Type B pancreatic cell (in vitro differentiated cells): Measurements from ENCODE around the gene COL13A1. TPM values are rescaled to one million over a fixed set of nuclear protein-coding genes. Genes with fewer than 3 reads are reported as not detected.

Experiments used
- DNase-seq: peaks from one replicate; pipeline ENCODE4 v3.0.0; 2021; ENCODE audit warnings: mixed read lengths; ENCODE audit not compliant: unreplicated experiment; ENCODE audit errors: extremely low spot score
- H3K27ac Mint-ChIP-seq: 2 replicates; pipeline ENCODE4 v1.8.0; 2021; ENCODE audit warnings: mild to moderate bottlenecking, mixed read lengths
- H3K27me3 Mint-ChIP-seq: 2 replicates; pipeline ENCODE4 v1.8.0; 2021; ENCODE audit warnings: mixed read lengths
- H3K36me3 Mint-ChIP-seq: 2 replicates; pipeline ENCODE4 v1.8.0; 2021; ENCODE audit warnings: mixed read lengths
- H3K4me1 Mint-ChIP-seq: one replicate; pipeline ENCODE4 v1.8.0; 2021; ENCODE audit warnings: mixed read lengths; ENCODE audit not compliant: unreplicated experiment
- H3K4me3 Mint-ChIP-seq: 2 replicates; pipeline ENCODE4 v1.8.0; 2021; ENCODE audit warnings: mild to moderate bottlenecking, mixed read lengths
- H3K9me3 Mint-ChIP-seq: 2 replicates; pipeline ENCODE4 v1.8.0; 2021; ENCODE audit warnings: mixed read lengths
- CTCF ChIP-seq: fragments of 200-600 bp; sonication (generic); conservative IDR thresholded peaks from 2 replicates; pipeline ENCODE4 v1.5.0; 2021; ENCODE audit warnings: antibody characterized with exemption, mild to moderate bottlenecking
- total RNA-seq: library from RNA; stranded (reverse); gene quantifications from 2 replicates; pipeline ENCODE4 v1.2.1, GENCODE V29; 2021; ENCODE audit warnings: low replicate concordance

COL13A1 gene
- total RNA-seq, 1 donor from 2014 or later: 18.6 TPM

- Mint-ChIP-seq H3K27me3 (peaks cover 22% of the 10 kb centered on the region), H3K4me1 (no peaks in the 10 kb centered on the region)
Observed at GRCh38 chr10:69780077-69780476, 21.6 kb upstream of the COL13A1 start.

GRCh38 chr10:69781576-69781975, 20.1 kb upstream of the COL13A1 start:
- Mint-ChIP-seq H3K4me1 (no peaks in the 10 kb centered on the region), H3K27me3 (peaks cover 19% of the 10 kb centered on the region), H3K4me3 (no peak overlapping the region), H3K27ac (no peak overlapping the region), H3K9me3 (no peaks in the 10 kb centered on the region), H3K36me3 (no peaks in the 10 kb centered on the region)
- no peak for TF ChIP-seq CTCF
- no peak for DNase-seq

More at GRCh38 chr10:69780077-69780476, 21.6 kb upstream of the COL13A1 start:
- no peaks in the 10 kb centered on the region for H3K36me3 Mint-ChIP-seq
- DNase-seq: no peak
- H3K27ac Mint-ChIP-seq: no peak overlapping the region
- no peaks in the 10 kb centered on the region for H3K9me3 Mint-ChIP-seq
- no peak overlapping the region for H3K4me3 Mint-ChIP-seq
- no peak for TF ChIP-seq CTCF

GRCh38 chr10:69783515-69783914, 18.2 kb upstream of the COL13A1 start:
- TF ChIP-seq CTCF: no peak

GRCh38 chr10:69786791-69787190, 14.9 kb upstream of the COL13A1 start:
- peak; percentile 50 for TF ChIP-seq CTCF
- Mint-ChIP-seq H3K27me3 (peaks cover 14% of the 10 kb centered on the region), H3K9me3 (no peaks in the 10 kb centered on the region), H3K4me3 (no peak overlapping the region), H3K36me3 (no peaks in the 10 kb centered on the region), H3K4me1 (no peaks in the 10 kb centered on the region), H3K27ac (no peak overlapping the region)
- no peak for DNase-seq

More at GRCh38 chr10:69783515-69783914, 18.2 kb upstream of the COL13A1 start:
- DNase-seq: no peak
- no peak overlapping the region for H3K4me3 Mint-ChIP-seq
- no peaks in the 10 kb centered on the region for H3K36me3 Mint-ChIP-seq
- H3K27me3 Mint-ChIP-seq: peaks cover 24% of the 10 kb centered on the region
- no peak overlapping the region for H3K27ac Mint-ChIP-seq
- H3K9me3 Mint-ChIP-seq: no peaks in the 10 kb centered on the region
- no peaks in the 10 kb centered on the region for H3K4me1 Mint-ChIP-seq

GRCh38 chr10:69787681-69788080, 14.0 kb upstream of the COL13A1 start:
- Mint-ChIP-seq H3K27ac (no peak overlapping the region), H3K4me3 (no peak overlapping the region), H3K9me3 (no peaks in the 10 kb centered on the region), H3K36me3 (no peaks in the 10 kb centered on the region), H3K4me1 (peaks cover 3% of the 10 kb centered on the region), H3K27me3 (peaks cover 16% of the 10 kb centered on the region)
- TF ChIP-seq CTCF: no peak
- no peak for DNase-seq

GRCh38 chr10:69789164-69789576, 12.5 kb upstream of the COL13A1 start:
- TF ChIP-seq CTCF: peak; percentile 82
- Mint-ChIP-seq H3K4me3 (no peak overlapping the region), H3K9me3 (no peaks in the 10 kb centered on the region), H3K36me3 (no peaks in the 10 kb centered on the region), H3K4me1 (peaks cover 13% of the 10 kb centered on the region), H3K27me3 (peaks cover 26% of the 10 kb centered on the region), H3K27ac (no peak overlapping the region)
- DNase-seq: no peak
